Measurements from ENCODE around the gene ZNF516.

Gene ZNF516

DNA sequence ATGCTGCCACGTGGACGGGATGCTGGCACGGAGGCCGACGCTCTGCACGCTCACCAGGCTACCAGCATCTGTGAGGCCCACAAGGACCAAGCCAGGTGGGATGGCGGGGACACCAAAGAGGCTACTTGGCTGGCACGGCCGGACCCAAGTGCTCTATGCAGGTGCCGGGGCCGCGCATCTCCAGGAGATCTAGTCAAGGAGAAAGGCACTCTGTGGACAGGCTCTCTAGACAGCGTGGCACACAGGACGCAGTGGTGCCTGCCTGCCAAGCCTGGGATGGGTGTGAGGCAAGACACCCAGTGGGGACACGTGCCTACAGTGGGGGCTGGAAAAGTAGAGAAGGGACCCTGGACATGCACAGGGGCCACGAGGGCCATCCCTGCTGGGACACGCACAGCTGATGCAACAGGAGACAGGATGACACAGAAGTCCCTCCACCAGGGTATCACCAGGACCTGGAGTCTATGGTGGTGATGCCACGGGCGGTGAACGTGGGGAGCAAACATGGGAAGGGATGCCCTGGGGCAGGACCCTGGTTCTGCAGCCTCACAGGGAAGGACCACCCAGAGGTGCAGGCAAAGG lies 28.5 kb downstream of the ZNF516 start:
- no peak for DNase-seq

DNA sequence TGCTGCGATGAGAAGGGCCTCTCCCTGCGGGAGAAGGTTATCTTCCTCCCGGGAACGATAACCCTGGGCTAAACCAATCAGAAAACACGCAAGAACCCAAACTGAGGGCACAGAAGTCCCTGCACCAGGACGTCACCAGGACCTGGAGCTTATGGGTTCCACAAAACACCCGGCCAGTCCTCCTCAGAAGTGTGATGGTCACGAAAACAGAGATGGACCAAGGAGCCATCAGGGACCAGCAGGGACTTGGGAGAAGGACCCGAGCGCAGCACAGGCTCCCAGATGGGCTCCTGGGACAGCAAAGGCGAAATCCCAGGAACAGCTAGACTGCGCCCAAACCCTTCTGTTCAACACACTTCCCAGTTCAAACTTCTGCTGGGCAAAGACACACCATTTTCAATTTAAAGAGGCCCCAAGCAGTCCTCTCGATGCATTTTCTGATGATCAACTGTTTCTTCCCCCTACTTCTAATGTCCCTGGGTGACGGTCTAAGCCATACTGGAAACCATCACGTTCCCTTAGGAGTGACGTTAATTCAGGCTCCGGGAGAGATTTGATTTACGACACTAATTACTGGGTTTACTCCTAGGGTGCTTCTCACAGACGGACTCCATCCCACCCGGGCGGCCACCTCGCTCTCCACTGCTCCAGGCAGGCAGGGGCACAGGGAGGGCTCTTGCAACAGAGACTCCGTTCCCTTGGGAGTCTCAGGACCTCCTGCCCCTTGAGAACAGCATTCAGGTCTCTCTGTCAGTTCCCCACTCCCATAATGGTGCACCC lies 29.2 kb downstream of the ZNF516 start:
- no peak for DNase-seq

DNA sequence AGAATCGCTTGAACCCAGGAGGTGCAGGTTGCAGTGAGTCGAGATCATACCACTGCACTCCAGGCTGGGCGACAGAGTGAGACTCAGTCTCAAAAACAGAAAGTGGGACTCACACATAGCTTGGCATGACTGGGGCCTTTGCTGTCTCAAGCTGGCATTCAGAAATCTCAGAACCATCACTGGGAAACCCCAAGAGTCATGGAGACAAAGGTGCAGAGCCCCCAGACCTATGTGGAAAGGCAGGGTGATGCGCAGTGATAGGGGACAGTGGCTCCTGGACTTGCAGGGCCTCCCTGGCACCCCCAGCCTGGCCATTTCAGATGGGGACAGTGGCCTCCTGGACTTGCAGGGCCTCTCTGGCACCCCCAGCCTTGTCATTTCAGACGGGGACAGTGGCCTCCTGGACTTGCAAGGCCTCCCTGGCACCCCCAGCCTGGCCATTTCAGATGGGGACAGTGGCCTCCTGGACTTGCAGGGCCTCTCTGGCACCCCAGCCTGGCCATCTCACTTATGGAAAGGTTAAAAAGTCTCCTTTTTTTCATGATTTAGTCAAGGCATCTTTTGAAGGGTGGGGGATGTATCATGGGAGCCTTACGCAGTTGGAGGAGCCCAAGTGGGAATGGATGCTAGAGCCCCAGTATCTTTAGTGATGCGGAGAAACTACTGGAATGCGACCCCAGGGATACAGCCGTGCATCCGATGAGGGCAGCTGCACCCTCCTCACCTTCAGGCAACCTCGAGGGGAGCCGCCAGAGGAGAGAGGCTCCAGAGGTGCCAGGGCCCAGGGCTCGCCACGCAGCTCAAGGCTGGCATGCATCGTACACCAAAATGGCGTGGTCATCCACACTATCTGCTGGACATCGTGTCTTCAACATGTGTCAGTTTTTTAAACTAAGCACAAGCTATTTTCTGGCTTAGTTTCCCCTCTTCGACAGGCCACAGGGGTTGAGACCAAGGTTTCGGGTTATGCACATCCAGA lies 30.5 kb downstream of the ZNF516 start:
- DNase-seq = no peak

DNA sequence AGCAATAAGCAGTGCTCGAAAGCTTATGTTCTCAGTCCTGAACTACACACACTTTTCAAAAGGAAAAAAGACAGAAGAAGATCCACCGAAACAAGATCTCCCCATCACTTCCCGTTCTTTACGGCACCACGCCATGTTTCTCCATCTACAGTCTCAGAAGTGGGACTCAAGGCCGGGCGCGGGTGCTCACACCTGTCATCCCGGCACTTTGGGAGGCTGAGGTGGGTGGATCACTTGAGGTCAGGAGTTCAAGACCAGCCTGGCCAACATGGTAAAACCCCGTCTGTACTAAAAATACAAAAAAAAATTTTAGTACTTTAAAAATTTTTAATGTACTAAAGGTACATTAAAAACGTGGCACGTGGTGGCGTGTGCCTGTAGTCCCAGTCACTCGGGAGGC lies 31.2 kb downstream of the ZNF516 start:
- DNase-seq = no peak

DNA sequence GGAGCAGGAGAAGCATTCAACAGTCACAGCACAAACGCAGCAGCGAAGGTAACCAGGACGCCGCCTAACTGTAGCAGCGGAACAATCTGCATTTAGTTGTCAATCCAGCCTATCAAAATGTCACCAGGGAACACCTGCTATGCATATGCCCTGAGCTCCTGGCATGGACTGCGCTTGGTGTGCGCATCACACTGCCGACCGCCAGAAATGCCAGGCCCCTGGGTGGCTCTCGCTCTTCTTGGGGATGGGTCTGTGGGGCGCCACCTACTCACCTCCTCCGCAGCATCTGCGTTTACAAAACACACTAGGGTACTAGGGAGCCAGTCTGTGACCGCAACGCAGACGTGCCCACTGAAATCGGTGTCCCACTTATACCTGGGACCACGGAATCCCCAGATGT lies 31.7 kb downstream of the ZNF516 start:
- DNase-seq = no peak

DNA sequence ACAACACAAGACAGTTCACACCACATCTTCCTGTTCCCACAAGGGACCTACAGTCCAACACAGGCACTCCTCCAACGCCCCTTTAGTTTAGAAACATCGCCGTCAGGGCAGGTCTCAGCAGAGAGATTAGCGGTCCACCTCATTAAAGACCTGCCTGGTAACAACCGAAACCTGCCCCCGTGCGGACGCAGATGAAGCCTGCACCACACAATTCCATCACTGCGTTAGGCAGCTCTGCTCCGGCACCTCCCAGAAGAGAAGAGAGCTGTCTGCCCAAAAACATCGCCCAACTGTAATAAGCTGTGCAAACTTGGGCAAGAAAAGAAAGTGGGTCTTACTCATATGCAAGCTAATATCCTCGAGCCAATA lies 32.7 kb downstream of the ZNF516 start:
- DNase-seq = no peak

DNA sequence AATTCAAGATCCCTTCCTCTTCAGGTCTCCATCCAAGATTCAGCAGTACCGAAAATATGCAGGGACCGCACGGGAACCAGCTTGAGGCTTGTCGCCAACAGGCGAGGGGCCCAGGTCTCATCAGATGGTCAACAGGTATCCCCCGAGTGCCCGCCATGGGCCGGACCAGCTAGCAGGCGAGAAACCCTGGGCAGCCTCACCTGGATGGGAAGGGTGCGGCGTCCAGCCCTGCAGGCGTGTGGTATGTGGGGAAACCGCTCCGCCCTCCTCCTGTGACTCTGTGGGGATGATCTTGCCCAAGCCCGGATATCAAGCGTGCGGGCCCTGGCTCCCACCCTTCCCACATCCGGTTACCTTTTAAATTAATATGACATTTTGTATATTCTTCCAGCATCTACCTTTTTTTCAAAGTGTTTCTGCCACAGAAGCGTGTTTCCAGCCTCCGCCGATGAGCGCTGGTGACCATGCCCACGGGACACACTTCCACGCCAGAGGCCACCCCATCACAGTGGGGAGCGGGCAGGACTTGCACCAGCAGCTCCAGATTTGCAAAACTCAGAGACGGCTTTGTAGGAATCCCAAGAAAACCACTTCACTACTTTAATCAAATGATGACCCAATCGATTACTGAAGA lies 33.2 kb downstream of the ZNF516 start:
- no peak for DNase-seq

DNA sequence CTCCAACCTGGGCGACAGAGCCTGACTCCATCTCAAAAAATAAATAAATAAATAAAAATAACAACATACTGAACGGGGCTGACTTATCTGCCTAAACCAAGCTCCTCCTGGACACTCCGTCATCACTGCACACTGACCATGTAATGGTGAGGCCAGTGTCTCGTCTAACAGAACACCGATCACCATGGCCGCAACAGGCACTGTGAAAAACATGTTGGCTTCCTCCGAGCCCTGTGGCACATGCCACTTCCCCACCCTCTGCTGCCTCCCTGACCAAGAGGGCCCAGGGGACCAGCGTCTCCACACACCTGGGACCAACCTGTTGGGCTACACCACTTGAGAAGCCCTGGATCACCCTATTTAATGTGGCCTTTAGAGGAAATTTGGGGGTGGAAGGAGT lies 33.9 kb downstream of the ZNF516 start:
- no peak for DNase-seq

DNA sequence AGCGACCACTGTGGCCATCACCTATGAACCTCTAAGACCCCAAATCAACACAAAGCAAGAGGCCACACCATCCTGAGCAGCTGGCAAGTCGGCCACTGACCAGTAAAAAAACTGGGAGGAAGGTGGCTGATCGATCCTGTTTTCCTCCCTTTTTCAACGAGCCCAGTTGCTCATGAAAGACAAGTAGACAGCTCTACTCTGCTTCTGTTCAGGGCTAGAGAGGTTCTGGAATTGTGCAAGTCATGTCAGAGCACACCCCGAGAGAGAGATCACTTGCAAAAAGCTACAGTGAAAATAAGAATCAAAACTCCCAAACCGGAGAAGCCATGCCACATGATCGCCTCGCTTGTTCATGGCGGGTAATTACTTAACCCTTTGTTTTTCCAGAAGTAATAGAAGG lies 34.6 kb downstream of the ZNF516 start:
- DNase-seq = no peak

DNA sequence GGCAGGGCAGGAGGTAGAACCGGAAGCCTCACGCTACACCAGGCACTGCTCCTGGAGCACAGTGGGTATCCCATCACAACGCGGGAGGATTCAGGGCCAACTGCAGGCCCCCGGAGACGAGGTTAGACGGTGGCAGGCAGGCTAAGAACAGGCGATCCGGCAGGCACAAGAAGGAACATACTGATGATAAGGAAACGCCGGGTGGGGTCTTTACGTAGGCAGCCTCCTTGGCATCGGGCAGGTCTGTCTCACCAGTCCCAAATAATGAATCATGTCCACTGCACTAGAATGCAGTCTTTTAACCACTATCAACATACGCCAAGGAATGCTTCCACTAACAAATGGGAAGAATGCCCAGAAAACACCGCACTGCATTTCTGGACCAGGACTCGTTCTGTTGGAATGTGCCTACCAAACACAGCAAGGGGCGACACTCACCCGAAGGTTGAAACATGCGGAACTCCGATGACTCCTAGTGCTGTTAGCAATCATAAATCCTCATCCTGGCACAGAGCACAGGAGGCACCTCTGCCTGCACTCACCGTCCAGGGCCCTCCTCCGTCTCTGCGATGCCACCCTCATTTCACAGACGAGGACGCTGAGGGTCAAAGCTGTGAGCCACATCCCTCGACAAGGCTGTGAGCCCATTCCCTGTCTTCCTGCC lies 35.2 kb downstream of the ZNF516 start:
- no peak for DNase-seq

DNA sequence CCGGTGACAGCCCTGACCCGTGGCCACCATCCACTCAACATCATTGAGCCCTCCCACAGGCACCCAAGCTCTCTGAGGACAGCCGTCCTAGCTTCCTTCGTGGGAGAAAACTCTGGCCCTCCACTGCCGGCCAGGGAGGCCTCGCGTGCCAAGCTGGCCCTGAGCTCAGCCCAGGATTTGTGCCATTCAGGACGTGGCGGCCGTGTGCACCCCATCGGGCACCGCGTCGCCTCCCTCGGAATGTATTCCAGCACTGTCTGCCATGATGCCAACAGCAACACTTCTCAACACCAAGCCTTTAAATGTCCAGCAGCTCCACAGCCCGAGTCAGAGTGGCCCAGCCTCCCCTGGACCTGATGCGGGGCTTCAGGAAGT lies 35.7 kb downstream of the ZNF516 start:
- no peak for DNase-seq

DNA sequence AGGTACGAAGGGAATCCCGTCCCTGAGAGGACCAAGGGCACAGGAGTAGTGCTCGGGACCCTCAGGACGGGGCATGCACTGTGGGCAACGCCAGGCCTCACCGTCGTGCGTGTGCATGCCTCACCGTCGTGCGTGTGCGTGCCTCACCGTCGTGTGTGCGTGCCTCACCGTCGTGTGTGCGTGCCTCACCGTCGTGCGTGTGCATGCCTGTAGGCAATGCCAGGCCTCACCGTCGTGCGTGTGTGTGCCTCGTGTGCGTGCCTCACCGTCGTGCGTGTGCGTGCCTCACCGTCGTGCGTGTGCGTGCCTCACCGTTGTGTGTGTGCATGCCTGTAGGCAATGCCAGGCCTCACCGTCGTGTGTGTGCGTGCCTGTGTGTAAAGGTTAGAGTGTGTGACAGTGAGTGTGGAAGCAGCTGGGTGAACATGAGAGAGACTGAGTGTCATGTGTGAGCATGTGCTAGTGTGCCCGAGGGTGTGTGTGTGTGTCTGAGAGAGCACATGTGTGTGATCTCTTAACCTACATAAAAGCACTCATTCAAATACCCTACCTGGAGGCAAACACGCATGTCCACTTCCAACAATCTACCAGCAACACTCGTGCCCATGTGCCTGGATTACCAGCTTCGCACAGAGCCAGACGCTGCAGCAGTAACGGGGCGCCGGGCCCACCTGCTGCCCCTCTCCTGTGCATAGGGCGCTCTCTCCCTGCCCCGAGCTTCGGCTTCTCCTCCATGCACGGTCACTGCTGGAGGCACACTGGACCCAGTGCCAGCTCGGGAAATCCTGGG lies 36.3 kb downstream of the ZNF516 start:
- no peak for DNase-seq

DNA sequence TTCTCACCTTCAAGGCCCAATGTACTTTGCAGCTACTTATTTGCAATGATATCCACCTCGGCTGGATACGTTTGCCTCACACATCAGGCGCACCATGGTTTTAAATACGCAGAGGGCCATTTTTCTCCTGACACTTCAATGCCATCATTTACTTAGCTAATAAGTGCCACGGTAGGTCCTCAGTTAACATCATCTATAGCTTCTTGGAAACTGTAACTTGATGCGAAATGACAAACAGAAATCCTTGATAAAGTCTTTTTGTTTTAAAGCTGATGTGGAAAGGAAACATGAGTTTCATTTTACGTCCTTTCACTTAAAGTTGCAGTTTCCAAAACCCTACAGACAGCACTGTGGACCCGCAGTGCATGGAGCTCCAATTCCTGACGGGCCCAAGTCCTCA lies 37.1 kb downstream of the ZNF516 start:
- no peak for DNase-seq

DNA sequence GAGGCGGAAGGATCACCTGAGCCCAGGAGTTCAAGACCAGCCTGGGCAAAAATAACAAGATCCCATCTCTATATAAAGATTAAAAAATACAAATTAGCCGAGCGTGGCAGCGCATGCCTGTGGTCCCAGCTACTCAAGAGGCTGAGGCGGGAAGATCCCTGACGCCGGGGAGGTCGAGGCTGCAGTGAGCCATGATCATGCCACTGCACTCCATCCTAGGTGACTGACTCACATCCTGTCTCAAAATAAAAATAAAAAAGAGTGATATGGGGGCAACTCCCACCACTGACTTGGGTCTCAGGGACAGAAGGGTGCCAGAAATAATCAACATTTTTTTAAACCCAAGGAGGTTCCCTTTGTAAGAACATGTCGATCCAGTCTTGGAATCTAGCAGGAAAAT lies 37.6 kb downstream of the ZNF516 start:
- DNase-seq = no peak

DNA sequence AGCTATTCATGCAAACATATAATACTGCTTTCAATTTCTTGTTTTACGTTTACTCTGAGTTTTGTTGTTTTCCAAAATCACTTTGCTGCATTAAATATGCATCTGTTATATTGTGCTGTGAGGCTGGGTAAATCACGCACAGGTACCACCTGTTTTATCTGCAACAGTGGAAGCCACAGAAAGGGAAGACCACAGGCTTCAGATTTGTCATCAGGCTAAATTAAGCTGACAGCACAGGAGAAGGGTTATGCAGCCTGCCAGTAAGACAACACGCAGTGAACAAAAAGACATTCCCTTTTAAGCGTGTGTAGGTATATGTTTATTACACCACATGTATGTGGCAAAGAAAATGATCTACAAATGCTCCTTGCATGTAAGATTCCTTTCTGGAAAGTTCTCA lies 38.2 kb downstream of the ZNF516 start:
- no peak for DNase-seq

DNA sequence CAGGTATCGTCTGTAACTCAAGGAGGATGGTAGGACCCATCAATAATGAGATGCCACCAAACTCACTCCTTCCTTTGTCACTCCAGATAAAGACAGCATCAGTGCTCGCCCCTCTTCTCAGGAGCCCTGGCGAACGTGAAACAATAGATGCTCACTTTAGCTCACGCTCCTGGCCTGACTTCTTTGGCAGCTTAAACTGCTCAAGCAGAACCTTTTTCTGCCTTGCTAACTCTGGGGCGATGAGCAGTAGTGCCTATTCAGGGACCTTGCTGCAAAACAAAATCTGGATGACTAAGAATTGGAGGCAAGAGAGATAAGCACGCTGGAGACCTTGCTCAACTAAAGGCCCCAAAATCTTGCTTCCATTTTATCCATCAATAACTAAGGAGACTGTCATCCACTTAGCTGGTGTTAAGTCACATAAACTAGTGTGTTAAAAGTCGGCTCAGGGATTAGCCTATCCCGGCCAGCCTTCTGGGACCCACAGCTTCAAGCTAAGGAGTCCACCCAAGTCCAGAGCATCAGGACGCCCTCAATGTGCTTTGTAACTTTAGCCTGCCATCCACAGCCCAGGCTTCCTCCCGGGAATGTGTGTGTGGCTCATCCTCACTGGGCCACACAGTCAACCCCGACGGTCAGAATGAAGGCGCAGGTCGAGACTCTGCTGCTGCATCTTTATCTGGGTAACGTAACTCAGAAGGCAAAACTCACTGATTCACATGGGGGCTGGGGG lies 38.9 kb downstream of the ZNF516 start:
- DNase-seq = no peak

DNA sequence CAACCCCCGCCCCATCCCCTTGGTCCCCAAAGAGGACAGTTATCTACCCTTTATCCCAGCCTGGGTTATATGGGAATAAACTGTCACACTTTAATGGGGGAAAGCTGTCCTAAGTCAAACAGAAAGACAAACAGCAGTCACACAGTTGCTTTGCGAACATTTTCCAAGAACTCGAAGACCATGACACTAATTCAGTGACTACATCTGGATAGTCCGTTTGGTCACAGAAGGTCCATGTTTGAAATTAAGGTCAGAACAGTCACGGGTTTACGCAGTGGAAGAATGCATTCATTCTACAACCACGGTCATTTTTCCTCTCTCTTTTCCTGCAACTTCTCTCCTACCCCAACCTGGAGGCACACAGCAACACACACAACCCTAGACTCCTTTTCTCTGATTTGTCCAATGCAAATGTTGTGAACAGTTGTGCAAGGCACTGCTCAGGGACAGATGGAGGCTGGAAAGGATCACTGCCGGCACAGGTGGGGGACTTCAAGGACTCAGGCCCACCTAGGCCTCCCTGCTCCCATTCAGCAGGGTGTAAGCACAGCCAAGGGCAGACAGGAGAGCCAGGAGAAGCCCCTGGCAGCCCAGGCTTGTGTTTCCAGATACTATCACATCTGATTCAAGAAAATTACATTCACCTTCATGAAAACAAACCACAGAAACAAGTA lies 39.9 kb downstream of the ZNF516 start:
- no peak for DNase-seq

DNA sequence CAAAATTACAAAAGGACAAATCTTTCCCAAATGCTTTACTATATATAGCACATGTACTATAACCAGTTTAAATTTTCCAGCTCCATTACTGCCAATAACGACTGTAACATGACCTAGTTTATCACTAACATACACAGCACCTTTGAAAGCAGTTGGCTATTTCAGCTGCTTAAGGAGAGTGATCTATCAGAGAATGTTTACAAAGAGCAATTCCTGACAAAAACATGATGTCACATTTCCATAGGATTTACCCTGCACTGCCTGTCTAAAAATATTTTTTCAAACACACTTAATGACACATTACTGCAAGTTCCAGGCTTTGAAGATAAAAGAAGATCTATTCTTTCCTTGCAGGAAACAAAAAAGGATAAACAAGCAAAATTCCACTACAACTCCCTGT lies 40.6 kb downstream of the ZNF516 start:
- DNase-seq = no peak

DNA sequence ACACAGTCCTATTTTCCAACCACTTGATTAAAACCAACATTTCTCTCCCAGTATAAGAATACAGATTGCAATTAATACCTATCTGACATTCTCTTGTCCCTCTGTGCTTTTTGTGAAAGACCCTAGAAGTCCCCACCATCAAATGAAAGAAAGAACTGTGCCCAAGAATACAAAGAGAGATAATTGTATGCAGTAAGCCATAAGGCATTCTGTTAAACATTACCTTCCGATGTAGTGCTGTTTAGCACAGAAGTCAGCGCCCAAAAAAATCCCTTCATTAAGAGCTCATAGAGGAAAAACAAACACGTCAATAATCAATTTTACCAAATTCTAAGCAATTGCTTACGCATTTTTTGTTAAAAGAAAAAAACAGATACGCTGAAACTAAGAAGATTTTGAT lies 41.1 kb downstream of the ZNF516 start:
- no peak for DNase-seq

DNA sequence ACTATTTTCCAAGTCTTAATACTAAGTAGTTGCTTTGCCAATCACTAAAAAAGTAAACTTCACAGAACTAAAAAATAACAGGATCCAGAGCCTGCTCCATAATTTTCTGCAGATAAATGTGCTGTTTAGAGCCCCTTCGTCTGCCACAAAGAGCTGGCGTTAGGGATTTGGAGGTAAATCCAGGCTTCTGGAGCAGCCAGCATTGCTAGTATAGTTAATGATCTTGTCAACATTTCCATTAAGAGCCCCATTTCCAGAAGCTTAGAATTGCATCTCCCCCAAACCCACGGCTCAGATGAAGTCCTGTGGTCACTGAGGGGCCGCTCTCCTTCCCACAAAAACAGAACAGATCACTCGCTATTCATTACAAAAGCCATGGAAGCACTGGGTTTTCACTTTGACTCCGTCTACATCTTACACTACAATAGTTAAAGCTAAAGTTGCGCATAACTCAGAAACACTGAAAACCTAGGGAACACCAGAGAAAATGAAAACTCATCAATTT lies 41.9 kb downstream of the ZNF516 start:
- no peak for DNase-seq

Data from suppressor macrophage treated with lipopolysaccharide for 1 hour (primary cell).